ENCODE results near the gene MYO18A. TPM values are rescaled to one million over a fixed set of nuclear protein-coding genes. Genes with fewer than 3 reads are reported as not detected.

Gene MYO18A
- total RNA-seq, 1 donor from 2014 or later: 45.9 TPM

GRCh38 chr17:29094101-29094708 lies 86.0 kb downstream of the MYO18A start:
- Mint-ChIP-seq H3K27ac (ENCODE audit: unreplicated experiment) (no peak overlapping the region), H3K4me3 (ENCODE audit: unreplicated experiment) (no peak overlapping the region), H3K4me1 (ENCODE audit: low read depth, unreplicated experiment) (no peaks in the 10 kb centered on the region), H3K36me3 (ENCODE audit: low read depth, unreplicated experiment) (peaks cover 27% of the 10 kb centered on the region), H3K9me3 (ENCODE audit: unreplicated experiment) (no peaks in the 10 kb centered on the region), H3K27me3 (ENCODE audit: low read depth, unreplicated experiment) (no peaks in the 10 kb centered on the region)
- Histone ChIP-seq H4K20me1 (ENCODE audit: insufficient read depth, low read length) (no peaks in the 10 kb centered on the region), H2AFZ (ENCODE audit: low read depth, low read length) (no peak overlapping the region), H3K36me3 (ENCODE audit: insufficient read depth, low read length) (peaks cover 3% of the 10 kb centered on the region), H3K9ac (ENCODE audit: low read length) (no peak overlapping the region), H3K79me2 (ENCODE audit: insufficient read depth, low read length) (no peaks in the 10 kb centered on the region), H3K9me3 (ENCODE audit: insufficient read depth, low read depth, low read length) (no peaks in the 10 kb centered on the region), H3K27me3 (ENCODE audit: insufficient read depth, low read length) (no peaks in the 10 kb centered on the region), H3K27ac (ENCODE audit: low read depth, low read length) (no peak overlapping the region), H3K4me2 (ENCODE audit: low read length) (no peak overlapping the region), H3K4me1 (ENCODE audit: insufficient read depth, low read length) (no peaks in the 10 kb centered on the region), H3K4me3 (ENCODE audit: insufficient read depth, low read depth, low read length) (no peak overlapping the region)
- TF ChIP-seq, protein P1, sequence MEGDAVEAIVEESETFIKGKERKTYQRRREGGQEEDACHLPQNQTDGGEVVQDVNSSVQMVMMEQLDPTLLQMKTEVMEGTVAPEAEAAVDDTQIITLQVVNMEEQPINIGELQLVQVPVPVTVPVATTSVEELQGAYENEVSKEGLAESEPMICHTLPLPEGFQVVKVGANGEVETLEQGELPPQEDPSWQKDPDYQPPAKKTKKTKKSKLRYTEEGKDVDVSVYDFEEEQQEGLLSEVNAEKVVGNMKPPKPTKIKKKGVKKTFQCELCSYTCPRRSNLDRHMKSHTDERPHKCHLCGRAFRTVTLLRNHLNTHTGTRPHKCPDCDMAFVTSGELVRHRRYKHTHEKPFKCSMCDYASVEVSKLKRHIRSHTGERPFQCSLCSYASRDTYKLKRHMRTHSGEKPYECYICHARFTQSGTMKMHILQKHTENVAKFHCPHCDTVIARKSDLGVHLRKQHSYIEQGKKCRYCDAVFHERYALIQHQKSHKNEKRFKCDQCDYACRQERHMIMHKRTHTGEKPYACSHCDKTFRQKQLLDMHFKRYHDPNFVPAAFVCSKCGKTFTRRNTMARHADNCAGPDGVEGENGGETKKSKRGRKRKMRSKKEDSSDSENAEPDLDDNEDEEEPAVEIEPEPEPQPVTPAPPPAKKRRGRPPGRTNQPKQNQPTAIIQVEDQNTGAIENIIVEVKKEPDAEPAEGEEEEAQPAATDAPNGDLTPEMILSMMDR (IDR thresholded peaks at IDR 0.05; ENCODE audit: insufficient read depth, low read depth, low read length): no peak
- TF ChIP-seq EZH2 (IDR thresholded peaks at IDR 0.05; ENCODE audit: insufficient read depth, low read length): no peak
- no peak for DNase-seq (ENCODE audit: low read depth)
- FAIRE-seq: no peak

DNA sequence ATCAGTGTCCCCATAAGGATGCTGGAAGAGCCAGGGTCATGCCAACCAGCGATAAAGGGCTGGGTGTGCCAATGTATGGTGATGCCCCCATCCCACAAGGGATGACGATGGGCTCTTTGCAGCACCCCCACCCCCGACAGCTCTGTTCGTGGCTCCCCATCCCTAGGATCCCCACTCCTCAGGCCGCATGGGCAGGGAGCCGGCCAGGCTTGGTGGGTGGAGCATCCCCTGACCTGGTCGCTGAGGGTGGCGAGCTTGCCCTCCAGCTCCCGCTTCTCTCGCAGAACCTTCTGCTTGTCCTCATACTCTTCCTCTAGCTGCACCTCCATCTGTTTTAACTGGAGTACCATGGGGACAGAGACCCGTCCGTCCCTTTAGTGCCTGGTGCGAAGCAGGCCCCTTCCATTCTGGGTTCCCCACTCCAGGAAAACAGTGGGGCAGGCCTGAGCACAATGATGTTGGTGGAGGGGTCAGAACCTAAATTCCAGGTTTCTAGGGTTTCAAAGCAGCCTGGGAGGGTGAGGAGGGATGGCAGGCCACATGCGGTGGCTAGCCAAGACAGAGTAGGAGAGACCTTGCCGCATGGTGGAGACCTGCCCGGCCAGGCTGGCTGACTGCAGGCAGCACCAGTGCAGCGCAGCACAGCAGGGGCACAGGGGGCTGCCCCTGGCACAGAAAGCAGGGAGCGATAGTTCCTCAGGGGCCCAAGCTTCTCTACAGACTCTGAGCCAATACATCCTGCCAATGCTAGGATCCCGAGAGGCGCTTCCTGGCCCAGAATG lies 86.9 kb downstream of the MYO18A start:
- H3K36me3 ChIP-seq (ENCODE audit: insufficient read depth, low read length): peaks cover 3% of the 10 kb centered on the region

More for the DNA sequence above, 86.9 kb downstream of the MYO18A start:
- H3K4me2 ChIP-seq (ENCODE audit: low read length): no peak overlapping the region
- Mint-ChIP-seq H3K27me3 (ENCODE audit: low read depth, unreplicated experiment) (no peaks in the 10 kb centered on the region), H3K4me1 (ENCODE audit: low read depth, unreplicated experiment) (no peaks in the 10 kb centered on the region), H3K9me3 (ENCODE audit: unreplicated experiment) (no peaks in the 10 kb centered on the region), H3K36me3 (ENCODE audit: low read depth, unreplicated experiment) (peaks cover 24% of the 10 kb centered on the region), H3K27ac (ENCODE audit: unreplicated experiment) (no peak overlapping the region), H3K4me3 (ENCODE audit: unreplicated experiment) (no peak overlapping the region)
- H3K4me1 ChIP-seq (ENCODE audit: insufficient read depth, low read length): no peaks in the 10 kb centered on the region
- no peaks in the 10 kb centered on the region for H3K79me2 ChIP-seq (ENCODE audit: insufficient read depth, low read length)
- H3K27me3 ChIP-seq (ENCODE audit: insufficient read depth, low read length): no peaks in the 10 kb centered on the region
- TF ChIP-seq, protein P1 (IDR thresholded peaks at IDR 0.05; ENCODE audit: insufficient read depth, low read depth, low read length): no peak
- no peak for TF ChIP-seq EZH2 (IDR thresholded peaks at IDR 0.05; ENCODE audit: insufficient read depth, low read length)
- no peak overlapping the region for H3K27ac ChIP-seq (ENCODE audit: low read depth, low read length)
- H3K9me3 ChIP-seq (ENCODE audit: insufficient read depth, low read depth, low read length): no peaks in the 10 kb centered on the region
- no peaks in the 10 kb centered on the region for H4K20me1 ChIP-seq (ENCODE audit: insufficient read depth, low read length)
- DNase-seq (ENCODE audit: low read depth) (no peak), FAIRE-seq (no peak)
- H3K4me3 ChIP-seq (ENCODE audit: insufficient read depth, low read depth, low read length): no peak overlapping the region
- no peak overlapping the region for H3K9ac ChIP-seq (ENCODE audit: low read length)
- H2AFZ ChIP-seq (ENCODE audit: low read depth, low read length): no peak overlapping the region
